IgD-negative memory B cell (primary cell): ENCODE results near the gene AKR1C8. TPM values are rescaled to one million over a fixed set of nuclear protein-coding genes. Genes with fewer than 3 reads are reported as not detected.
"Not testable (repeated sequence)": the region's sequence is repeated elsewhere in the genome, so short reads cannot be mapped to it uniquely, and the experiment has no call there.

Experiments
- H3K27ac Mint-ChIP-seq, 3 donors: one replicate each; pipeline ENCODE4 v1.8.0; 2020 to 2022; ENCODE audit warnings: mild to moderate bottlenecking in 3 of 3, mixed read lengths in 3 of 3, moderate library complexity in 1 of 3
- H3K27me3 Mint-ChIP-seq: one replicate; pipeline ENCODE4 v1.8.0; 2021; ENCODE audit warnings: mixed read lengths
- H3K36me3 Mint-ChIP-seq: one replicate; pipeline ENCODE4 v1.8.0; 2020; ENCODE audit warnings: mild to moderate bottlenecking, mixed read lengths
- H3K4me1 Mint-ChIP-seq, 3 donors: one replicate each; pipeline ENCODE4 v1.8.0; 2020 to 2022; ENCODE audit warnings: mixed read lengths in 3 of 3, mild to moderate bottlenecking in 1 of 3
- H3K4me3 Mint-ChIP-seq, 4 donors: one replicate each; pipeline ENCODE4 v1.8.0; 2020 to 2022; ENCODE audit warnings: mild to moderate bottlenecking in 4 of 4, mixed read lengths in 4 of 4, moderate library complexity in 3 of 4
- H3K9me3 Mint-ChIP-seq, 3 donors: one replicate each; pipeline ENCODE4 v1.8.0; 2020 to 2021; ENCODE audit warnings: mixed read lengths in 3 of 3, mild to moderate bottlenecking in 1 of 3
- polyA plus RNA-seq: library from polyadenylated mRNA; unstranded; fragments of 300-500 nt; fragmentation: Illumina TruSeq; gene quantifications from one replicate; pipeline ENCODE4 v1.2.3, GENCODE V29; 2021

The AKR1C8 gene
- polyA plus RNA-seq, 1 donor from 2014 or later: not detected

DNA sequence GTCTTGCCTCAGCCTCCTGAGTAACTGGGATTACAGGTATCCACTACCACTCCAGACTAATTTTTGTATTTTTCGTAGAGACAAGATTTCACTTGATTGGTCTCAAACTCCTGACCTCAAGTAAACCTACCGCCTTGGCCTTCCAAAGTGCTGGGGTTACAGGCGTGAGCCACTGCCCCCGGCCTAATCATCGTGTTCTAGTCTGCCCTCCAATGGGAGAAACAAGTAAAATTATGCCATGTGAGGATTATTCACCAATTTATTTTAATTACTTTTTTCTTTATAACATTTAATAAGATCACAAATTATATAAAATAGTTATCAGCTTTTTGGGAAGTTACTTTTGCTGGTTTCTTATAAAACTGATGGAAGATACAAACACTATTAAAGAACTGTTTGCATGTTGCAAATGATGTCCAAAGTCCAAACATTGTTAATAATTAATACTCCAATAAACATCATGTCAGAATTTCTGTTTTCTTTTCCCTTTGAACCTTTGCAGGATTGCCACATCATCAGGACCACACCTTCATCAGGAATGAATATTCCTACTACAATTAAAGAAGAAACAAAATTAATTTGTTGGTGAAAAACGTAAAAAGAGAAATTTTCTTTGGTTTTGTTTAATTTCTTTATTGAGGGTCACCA lies 10.9 kb upstream of the AKR1C8 start:
- no peaks in the 10 kb centered on the region for H3K36me3 Mint-ChIP-seq
- H3K4me1 Mint-ChIP-seq: no peaks in the 10 kb centered on the region
- no peak overlapping the region for H3K4me3 Mint-ChIP-seq
- H3K27ac Mint-ChIP-seq: no peak overlapping the region
- H3K9me3 Mint-ChIP-seq: peaks cover 3 to 9% (median 3%) of the 10 kb centered on the region in 3 donors
- H3K27me3 Mint-ChIP-seq: no peaks in the 10 kb centered on the region

DNA sequence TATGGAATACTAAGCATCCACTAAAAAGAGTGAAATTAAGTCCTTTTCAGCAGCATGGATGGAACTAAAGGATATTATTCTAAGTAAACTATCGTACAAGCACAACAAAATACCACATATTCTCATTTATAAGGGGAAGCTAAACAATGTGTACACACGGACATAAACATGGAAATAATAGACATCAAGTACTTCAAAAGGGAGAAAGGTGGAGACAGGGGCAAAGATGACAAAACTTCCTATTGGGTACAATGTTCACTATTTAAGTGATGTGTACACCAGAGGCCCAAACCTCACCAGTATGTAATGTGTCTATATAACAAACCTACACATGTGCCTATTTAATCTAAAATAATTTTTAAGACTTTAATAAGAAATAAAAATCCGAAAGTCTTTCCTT lies 9.5 kb upstream of the AKR1C8 start:
- Mint-ChIP-seq H3K4me3 (no peak overlapping the region), H3K27me3 (no peaks in the 10 kb centered on the region), H3K4me1 (no peaks in the 10 kb centered on the region), H3K36me3 (no peaks in the 10 kb centered on the region), H3K9me3 (peaks cover 0 to 9% (median 3%) of the 10 kb centered on the region in 3 donors), H3K27ac (no peak overlapping the region)

DNA sequence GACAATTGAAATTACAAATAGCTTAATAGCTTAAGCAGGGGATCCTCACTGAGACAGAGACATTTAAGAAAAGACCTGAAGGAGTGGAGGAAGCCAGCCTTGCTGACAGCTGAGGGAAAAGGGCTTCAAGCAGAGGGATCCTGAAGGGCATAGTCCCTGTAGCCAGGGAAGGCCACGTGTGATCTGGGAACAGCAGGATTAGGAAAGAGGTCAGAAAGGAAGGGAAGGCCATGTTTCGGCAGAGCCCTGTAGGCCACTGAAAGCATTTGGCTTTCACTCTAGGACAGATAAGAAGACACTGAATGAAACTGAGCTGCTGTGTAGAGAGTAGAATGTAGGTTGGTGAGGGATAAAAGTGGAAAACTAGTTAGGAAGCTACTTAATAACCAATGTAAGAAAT lies 3.4 kb upstream of the AKR1C8 start:
- H3K27me3 Mint-ChIP-seq: peaks cover 5% of the 10 kb centered on the region
- no peak overlapping the region for H3K4me3 Mint-ChIP-seq
- H3K36me3 Mint-ChIP-seq: peaks cover 3% of the 10 kb centered on the region
- H3K4me1 Mint-ChIP-seq: no peaks in the 10 kb centered on the region
- peaks cover 0 to under 1% (median 0%) of the 10 kb centered on the region in 3 donors for H3K9me3 Mint-ChIP-seq
- peak overlapping the region in 1 of 3 donors; percentile 83 for H3K27ac Mint-ChIP-seq

DNA sequence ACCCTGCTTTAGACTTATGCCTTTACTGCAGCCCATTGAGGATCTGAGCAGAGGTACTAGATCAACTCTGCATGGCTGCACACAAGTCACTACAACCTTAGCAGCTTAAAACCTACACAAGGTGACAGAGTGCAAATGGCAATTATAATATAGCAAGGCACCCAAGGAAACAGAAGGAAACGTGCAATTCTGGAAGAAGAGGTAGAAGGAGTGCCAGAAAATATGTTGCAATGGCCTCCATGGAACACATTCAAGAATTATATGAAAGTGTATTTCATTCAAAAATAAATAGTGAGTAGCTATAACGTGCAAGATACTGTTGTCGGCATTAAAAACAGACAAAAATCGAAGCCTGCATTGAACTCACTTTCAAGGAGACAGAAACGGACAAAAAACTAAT lies 2.9 kb upstream of the AKR1C8 start:
- peaks cover 6% of the 10 kb centered on the region for H3K27me3 Mint-ChIP-seq
- H3K4me1 Mint-ChIP-seq: no peaks in the 10 kb centered on the region
- no peak overlapping the region for H3K4me3 Mint-ChIP-seq
- peaks cover 0 to 3% (median 0%) of the 10 kb centered on the region in 3 donors for H3K9me3 Mint-ChIP-seq
- H3K36me3 Mint-ChIP-seq: peaks cover 3% of the 10 kb centered on the region
- H3K27ac Mint-ChIP-seq: no peak overlapping the region

DNA sequence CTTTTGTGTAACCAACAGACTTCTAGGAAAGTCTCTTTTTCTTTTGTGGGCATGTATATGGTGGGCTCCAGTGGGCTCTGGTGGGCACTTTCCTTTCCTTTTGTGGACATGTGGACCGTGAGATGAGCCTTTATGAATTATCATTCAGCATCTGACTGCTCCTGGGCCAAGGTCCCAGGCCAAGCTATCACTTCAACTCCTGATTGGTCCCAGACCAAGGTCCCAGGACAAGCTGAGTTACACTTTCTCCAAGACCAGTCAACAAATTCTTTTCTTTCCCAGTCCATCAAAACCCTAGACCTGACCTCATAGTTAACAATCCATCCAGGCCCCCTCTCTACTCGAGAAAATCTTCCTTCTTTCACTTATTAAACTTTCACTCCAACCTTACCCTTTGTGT lies 1.0 kb downstream of the AKR1C8 start:
- Mint-ChIP-seq H3K9me3 (peaks cover 0 to 5% (median 4%) of the 10 kb centered on the region in 3 donors), H3K27ac (no peak overlapping the region), H3K4me1 (no peaks in the 10 kb centered on the region), H3K36me3 (peaks cover 3% of the 10 kb centered on the region), H3K27me3 (peaks cover 6% of the 10 kb centered on the region), H3K4me3 (no peak overlapping the region)

DNA sequence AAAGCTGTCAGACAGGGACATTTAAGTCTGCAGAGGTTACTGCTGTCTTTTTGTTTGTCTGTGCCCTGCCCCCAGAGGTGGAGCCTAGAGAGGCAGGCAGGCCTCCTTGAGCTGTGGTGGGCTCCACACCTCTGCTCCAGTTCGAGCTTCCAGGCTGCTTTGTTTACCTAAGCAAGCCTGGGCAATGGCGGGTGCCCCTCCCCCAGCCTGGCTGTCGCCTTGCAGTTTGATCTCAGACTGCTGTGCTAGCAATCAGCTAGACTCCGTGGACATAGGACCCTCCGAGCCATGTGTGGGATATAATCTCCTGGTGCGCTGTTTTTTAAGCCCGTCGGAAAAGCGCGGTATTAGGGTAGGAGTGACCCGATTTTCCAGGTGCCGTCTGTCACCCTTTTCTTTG lies 4.4 kb downstream of the AKR1C8 start:
- not testable (repeated sequence) for H3K27ac Mint-ChIP-seq, H3K27me3 Mint-ChIP-seq, H3K4me3 Mint-ChIP-seq, H3K36me3 Mint-ChIP-seq, H3K4me1 Mint-ChIP-seq, H3K9me3 Mint-ChIP-seq

DNA sequence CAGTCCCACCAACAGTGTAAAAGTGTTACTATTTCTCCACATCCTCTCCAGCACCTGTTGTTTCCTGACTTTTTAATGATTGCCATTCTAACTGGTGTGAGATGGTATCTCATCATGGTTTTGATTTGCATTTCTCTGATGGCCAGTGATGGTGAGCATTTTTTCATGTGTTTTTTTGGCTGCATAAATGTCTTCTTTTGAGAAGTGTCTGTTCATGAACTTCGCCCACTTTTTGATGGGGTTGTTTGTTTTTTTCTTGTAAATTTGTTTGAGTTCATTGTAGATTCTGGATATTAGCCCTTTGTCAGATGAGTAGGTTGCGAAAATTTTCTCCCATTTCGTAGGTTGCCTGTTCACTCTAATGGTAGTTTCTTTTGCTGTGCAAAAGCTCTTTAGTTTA lies 9.4 kb downstream of the AKR1C8 start:
- H3K27me3 Mint-ChIP-seq, H3K27ac Mint-ChIP-seq, H3K4me1 Mint-ChIP-seq, H3K9me3 Mint-ChIP-seq, H3K36me3 Mint-ChIP-seq, H3K4me3 Mint-ChIP-seq: not testable (repeated sequence)

DNA sequence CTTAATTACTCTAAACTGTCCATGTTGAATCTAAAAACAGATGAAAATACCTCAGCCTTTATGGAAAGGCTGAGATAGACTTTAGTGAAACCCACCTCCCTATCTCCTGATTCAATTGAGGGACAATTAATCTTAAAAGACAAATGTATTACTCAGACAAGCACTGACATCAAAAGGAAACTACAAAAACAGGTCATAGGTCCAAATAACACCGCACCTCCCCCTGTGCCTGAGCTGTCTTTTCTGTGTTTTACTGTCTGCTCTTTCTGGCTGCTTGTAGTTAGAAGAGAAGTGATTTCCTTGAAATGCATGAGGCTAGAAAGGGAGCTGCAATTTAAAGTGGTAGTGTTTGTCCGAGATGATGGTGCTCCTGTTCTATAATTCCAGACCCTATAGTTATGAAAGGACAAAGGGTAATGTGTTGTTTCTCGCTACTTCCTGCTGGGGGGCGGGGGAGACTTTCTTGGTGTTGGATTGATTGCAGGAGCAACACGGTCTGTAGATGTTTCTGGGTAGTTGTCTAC lies 16.0 kb downstream of the AKR1C8 start:
- Mint-ChIP-seq H3K9me3 (peaks cover 0 to 21% (median 9%) of the 10 kb centered on the region in 3 donors), H3K36me3 (no peaks in the 10 kb centered on the region), H3K4me1 (no peaks in the 10 kb centered on the region), H3K27me3 (no peaks in the 10 kb centered on the region), H3K4me3 (no peak overlapping the region), H3K27ac (no peak overlapping the region)

DNA sequence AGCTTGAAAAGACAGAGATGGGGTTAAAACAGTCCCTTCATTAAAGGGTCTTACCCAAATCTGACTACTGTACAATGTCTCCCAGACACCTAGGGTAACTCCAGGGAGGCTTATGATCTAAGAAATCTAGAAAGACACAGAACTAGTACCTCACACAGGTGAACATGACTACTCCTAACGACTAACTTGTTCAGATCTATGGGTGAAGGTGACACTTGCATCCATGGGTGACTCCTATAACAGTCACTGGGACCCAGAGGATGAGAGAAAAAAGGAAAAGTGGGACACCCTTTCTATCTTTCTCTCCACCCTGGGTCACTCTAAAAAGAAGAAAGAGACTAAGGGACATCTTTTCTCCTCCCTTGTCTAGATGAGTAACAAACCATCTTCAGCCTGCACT lies 19.2 kb downstream of the AKR1C8 start:
- Mint-ChIP-seq H3K36me3 (no peaks in the 10 kb centered on the region), H3K4me3 (no peak overlapping the region), H3K9me3 (peaks cover 2 to 28% (median 13%) of the 10 kb centered on the region in 3 donors), H3K27ac (no peak overlapping the region), H3K4me1 (no peaks in the 10 kb centered on the region), H3K27me3 (no peaks in the 10 kb centered on the region)

DNA sequence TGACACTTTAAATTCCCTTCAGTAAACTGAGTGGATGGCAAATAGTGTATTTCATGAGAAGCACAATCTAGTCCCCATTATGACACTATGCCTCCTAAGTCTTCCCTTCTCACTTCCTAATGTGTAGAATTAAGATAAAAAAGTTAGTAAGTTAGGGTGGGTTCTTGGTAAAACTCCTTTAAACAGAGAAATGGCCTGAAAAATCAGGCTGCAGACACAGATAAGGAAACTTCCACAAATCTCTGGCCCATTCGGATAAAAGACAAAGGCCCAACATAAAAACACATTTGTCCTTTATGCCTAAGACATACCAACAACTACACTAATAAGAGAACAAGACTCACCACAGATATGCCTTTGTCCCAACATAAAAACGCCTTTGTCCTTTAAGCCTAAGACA lies 21.5 kb downstream of the AKR1C8 start:
- no peaks in the 10 kb centered on the region for H3K36me3 Mint-ChIP-seq
- no peaks in the 10 kb centered on the region for H3K4me1 Mint-ChIP-seq
- peaks cover 2 to 28% (median 7%) of the 10 kb centered on the region in 3 donors for H3K9me3 Mint-ChIP-seq
- no peaks in the 10 kb centered on the region for H3K27me3 Mint-ChIP-seq
- no peak overlapping the region for H3K27ac Mint-ChIP-seq
- H3K4me3 Mint-ChIP-seq: no peak overlapping the region

DNA sequence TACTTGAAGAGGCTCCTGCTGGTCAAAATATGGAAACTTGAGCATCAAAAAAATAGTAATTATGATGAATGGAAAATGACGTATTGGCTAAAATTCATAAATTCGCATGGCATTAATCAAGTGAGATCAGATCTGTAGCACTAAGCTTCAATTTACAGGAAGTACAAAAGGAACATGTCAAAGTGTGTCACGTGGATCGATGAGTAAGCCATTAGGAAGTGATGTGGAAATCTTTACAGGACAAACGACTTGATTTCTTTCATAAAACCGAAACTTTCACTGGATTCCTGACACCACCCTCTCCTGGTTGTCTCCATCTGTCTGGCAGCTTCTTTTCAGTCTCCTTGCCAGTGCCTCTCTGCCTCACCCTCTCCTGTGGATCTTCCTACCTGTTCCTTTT lies 25.8 kb downstream of the AKR1C8 start:
- H3K4me3 Mint-ChIP-seq: no peak overlapping the region
- no peak overlapping the region for H3K27ac Mint-ChIP-seq
- H3K4me1 Mint-ChIP-seq: no peaks in the 10 kb centered on the region
- H3K27me3 Mint-ChIP-seq: no peaks in the 10 kb centered on the region
- H3K9me3 Mint-ChIP-seq: peaks cover 2 to 12% (median 4%) of the 10 kb centered on the region in 3 donors
- H3K36me3 Mint-ChIP-seq: no peaks in the 10 kb centered on the region

DNA sequence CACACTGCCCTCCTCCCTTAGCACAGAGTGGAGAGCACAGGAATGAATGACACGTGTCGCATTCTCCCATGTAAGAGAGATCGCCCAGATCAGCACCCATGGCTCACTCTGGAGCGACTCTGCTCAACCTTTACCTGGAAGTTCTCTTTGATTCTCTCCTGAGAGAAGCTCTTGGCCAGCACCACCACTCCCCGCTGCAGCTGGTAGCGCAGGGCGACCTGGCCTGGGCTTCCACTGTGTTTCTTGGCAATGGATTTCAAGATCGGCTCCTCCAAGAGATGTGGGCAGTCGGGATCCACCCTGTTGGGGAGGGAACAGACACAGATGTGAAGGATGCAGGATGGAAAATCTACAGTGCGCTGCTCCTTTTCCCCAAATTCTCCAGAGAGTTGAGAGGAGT lies 27.4 kb downstream of the AKR1C8 start:
- peaks cover 1 to 12% (median 2%) of the 10 kb centered on the region in 3 donors for H3K9me3 Mint-ChIP-seq
- no peaks in the 10 kb centered on the region for H3K27me3 Mint-ChIP-seq
- H3K4me3 Mint-ChIP-seq: no peak overlapping the region
- H3K36me3 Mint-ChIP-seq: no peaks in the 10 kb centered on the region
- H3K4me1 Mint-ChIP-seq: no peaks in the 10 kb centered on the region
- no peak overlapping the region for H3K27ac Mint-ChIP-seq

DNA sequence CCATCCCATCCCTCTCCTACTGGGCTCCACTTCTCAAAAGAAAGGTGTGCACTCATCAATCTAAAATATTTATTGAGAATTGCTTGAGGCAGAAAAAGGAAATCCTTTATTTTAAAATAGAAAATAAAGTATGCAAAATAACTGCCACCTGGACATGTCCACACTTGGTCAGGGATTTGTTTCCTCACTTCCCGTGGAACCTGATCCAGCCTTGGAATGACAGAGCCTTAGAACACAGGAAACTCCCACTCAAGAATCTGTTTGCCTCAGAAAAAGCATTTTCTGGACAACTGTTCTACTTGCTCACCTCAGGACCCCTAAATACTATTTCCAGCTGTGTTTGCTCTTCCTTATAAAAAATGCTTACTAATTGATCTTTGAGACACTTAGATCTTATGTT lies 29.0 kb downstream of the AKR1C8 start:
- Mint-ChIP-seq H3K4me1 (no peaks in the 10 kb centered on the region), H3K27ac (no peak overlapping the region), H3K9me3 (peaks cover 0 to 8% (median 2%) of the 10 kb centered on the region in 3 donors), H3K4me3 (no peak overlapping the region), H3K36me3 (no peaks in the 10 kb centered on the region), H3K27me3 (no peaks in the 10 kb centered on the region)

DNA sequence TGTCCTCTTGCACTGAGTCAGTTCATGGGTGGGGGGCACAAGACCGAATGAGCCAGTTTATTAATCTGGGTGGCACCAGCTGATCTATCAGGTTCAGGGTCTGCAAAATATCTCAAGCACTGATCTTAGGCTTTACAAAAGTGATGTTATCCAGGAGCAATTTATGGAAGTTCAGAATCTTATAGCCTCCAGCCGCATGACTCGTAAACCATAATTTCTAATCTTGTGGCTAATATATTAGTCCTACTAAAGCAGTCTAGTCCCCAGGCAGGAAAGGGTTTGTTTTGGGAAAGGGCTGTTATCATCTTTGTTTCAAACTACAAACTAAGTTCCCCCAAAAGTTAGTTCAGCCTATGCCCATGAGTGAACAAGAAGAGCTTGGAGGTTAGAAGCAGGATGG lies 33.9 kb downstream of the AKR1C8 start:
- Mint-ChIP-seq H3K36me3 (no peaks in the 10 kb centered on the region), H3K27ac (no peak overlapping the region), H3K4me1 (no peaks in the 10 kb centered on the region), H3K27me3 (no peaks in the 10 kb centered on the region), H3K4me3 (no peak overlapping the region), H3K9me3 (peaks cover 3 to 15% (median 6%) of the 10 kb centered on the region in 3 donors)

DNA sequence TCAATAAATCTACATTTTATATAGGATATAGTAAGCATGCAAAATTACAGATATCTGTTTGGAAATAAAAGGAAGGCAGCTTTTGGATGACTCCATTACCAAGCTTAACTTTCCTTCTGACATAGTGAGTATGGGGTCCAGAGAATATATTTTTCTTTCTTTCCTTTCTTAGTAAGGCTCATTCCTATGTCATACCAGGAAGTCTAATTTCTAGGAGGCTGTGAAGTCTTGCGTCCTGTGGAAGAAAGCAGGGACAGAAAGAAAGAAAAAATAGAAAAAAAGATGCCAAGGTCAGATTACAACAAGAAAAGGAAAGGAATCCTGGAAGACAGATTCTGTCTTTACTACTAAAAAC lies 36.3 kb downstream of the AKR1C8 start:
- no peaks in the 10 kb centered on the region for H3K4me1 Mint-ChIP-seq
- H3K9me3 Mint-ChIP-seq: peaks cover 3 to 13% (median 6%) of the 10 kb centered on the region in 3 donors
- no peaks in the 10 kb centered on the region for H3K27me3 Mint-ChIP-seq
- no peaks in the 10 kb centered on the region for H3K36me3 Mint-ChIP-seq
- H3K27ac Mint-ChIP-seq: no peak overlapping the region
- no peak overlapping the region for H3K4me3 Mint-ChIP-seq

DNA sequence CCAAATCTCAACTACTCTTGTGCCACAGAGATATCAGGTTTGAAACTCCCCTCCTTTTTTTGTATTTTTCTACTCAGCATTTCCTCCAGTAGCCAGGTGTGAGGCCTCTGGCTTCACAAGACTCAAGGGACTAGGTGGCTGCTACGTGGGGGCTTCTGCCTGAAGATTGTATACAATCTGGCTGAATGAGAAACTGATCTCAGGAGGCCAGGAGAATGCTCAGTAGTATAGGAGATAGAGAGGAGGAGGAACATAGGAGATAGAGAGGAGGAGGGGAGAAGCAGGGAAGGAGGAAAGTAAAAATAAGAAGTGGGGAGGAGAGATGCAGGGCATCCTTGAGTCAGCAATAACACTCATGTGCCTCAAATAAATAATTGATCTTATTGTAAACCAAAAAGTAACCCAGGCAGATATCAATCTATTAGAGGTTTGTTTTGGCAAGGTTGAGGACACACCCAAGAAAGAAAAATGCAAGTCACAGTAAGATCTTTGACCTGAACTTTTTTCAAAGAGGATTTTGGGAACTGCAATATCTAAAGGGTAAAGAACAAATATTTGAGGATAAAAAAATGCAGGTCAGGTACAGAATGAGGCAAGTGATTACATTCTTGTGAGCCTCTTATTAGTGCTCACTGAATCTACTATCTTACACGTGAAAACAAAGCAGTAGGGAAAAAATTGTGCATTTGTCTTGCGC lies 36.8 kb downstream of the AKR1C8 start:
- Mint-ChIP-seq H3K4me3 (no peak overlapping the region), H3K36me3 (no peaks in the 10 kb centered on the region), H3K27me3 (no peaks in the 10 kb centered on the region), H3K9me3 (peaks cover 3 to 13% (median 6%) of the 10 kb centered on the region in 3 donors), H3K4me1 (no peaks in the 10 kb centered on the region), H3K27ac (no peak overlapping the region)
